GM11168 (cell line): ENCODE data around the gene PNMA6F.

ENCODE experiments used
- in situ Hi-C: fragments of 300-500 bp; cut with MboI; formaldehyde crosslinking; loops from one replicate; pipeline ENCODE4 v1.12.0; 2022; ENCODE audit warnings: low sequenced_read_pairs; ENCODE audit not compliant: unreplicated experiment

PNMA6F gene

DNA sequence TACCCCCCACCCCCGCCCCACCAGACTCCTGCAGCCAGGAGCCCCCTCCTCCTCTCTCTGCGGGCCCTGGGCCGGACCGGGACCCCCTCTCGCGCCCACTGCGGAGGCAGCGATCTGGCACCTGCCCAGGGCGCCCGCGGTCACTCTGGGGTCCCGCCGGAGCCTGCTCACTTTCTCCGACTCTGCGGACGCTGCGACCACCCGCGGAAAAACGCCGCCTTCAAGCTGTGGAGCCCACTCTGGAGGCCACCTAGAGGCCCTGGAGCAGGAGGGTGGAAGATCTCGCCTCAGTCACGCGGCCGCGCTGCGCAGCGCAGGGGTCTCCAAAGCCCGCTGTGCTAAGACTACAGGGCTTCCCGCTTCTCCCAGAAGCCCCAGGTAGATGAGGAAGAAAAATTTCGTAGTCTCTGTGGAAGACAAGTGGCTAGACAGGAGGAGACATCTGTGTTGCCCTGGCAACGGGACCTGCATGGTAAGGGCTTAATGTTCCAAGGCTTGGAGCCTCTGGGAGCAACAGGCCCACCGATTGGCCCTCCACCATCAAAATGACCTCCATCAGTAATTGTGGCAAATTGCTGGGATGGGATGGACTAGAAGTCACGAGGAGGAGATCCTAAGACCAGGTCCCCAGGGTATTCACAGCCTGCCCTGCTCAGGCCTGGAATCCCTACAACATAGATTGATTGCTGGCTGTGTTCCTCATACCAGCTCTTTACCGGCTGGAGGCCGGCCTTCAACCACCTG lies at the start of gene PNMA6F:
PNMA6F (minus strand) TSS at position 387 of the 744 bp plus-strand sequence. CDS start 1,093 bp downstream, outside the sequence.
- in situ Hi-C loops: no loop called here

GRCh38 chrX:153371256-153371655 lies 49.7 kb upstream of the PNMA6F start:
- in situ Hi-C loops: no loop called here

DNA sequence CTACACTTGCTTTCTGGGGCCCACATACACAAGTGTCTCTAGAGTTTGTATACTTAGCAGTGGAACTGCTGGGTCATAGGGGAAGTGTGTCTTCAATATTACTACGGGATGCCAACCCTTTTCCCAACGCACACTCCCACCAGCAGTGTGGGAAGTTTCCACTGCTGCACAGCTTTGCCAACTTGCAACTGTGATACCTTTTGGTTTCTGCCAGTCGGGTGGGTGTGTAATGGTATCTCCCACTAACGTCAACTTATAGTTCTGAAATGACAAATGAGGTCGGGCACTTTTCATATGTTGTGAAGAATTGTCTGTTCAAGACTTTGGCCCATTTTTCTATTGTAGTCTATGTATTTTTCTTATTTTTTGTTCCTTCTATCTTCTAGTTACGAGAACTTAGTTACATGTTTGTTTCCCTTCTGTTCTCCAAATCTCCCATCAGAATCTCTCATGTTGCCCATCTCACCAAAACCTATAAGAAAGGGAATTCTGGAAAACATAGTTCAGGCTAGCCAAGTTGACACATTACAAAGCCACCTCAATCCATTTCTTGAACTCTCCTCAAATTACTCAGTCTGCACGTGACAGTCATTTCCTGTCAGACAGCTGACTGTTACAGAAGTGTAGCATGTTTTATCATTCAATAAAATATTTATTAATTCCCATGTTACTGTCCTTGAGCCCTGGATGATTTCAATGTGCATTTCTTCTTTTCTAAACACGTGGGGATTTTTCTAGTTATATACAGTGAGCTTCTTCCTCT lies 48.9 kb upstream of the PNMA6F start:
- in situ Hi-C loops: no loop called here

GRCh38 chrX:153366878-153367538 lies 45.4 kb upstream of the PNMA6F start:
- in situ Hi-C loops: no loop called here

GRCh38 chrX:153366119-153366518 lies 44.6 kb upstream of the PNMA6F start:
- in situ Hi-C loops: no loop called here

- in situ Hi-C loops: no loop called here
These were observed 44.1 kb upstream of the PNMA6F start for GRCh38 chrX:153365670-153366069.

- in situ Hi-C loops: no loop called here
These were observed 40.3 kb upstream of the PNMA6F start for GRCh38 chrX:153361781-153362397.

GRCh38 chrX:153357877-153358276 lies 36.3 kb upstream of the PNMA6F start:
- in situ Hi-C loops: no loop called here

- in situ Hi-C loops: no loop called here
These were observed 31.8 kb upstream of the PNMA6F start for GRCh38 chrX:153353416-153353815.

DNA sequence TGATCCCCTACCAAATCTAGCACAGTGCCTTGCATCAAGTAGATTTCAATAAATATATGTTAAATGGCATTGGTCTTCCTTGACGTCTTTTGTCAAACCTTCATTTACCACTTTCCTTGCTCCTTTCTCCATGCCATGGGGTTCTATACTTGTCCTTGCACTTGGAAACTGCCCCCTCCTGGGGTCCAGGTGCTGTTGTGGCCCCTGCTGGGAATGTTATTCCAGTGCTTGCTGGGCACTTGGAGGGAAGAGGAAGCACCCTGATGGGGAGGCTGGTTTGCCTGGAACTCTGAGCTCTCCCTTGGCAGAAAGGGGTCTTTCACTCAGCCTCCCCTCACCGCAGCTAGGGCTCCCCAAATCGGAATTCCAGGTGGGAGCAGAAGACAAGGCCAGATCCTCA lies 31.3 kb upstream of the PNMA6F start:
- in situ Hi-C loops: no loop called here

DNA sequence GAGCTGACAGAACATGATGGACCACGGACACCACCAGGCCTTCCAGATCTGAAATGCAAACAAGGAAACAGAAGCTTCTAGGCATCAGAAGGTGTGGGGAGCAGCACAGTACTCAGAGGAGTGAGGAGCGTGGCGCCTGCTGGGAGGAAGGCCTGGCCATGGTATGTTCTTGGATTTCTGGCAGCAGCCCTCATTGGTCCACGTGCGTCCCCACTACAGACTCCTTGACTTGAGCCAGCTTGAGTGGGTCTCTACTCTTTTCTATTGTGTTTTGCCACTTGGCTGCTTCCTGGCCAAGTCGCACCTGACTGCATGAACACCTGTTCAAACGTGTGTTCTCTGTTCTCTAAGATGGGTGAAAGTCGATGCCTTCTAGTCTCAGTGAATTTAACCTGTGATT lies 30.4 kb upstream of the PNMA6F start:
- in situ Hi-C loops: no loop called here

GRCh38 chrX:153349952-153350351 lies 28.4 kb upstream of the PNMA6F start:
- in situ Hi-C loops: no loop called here

DNA sequence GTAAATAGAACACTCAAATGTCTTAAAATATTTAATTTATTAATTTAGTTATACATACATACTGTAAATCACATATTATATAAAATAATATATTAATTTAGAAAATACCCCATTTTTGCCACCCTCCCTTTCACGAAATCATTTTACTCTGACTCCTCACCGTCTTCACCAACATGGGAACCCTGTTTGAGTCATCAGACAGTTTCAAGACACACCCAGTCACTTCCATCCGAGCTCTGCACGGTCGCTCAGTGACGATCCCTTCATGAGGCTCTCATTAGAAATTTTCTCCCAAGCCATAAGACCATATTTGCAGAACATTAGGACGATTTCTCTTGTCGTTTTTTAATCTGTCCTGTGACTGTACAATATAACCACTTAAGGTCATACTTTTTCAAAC lies 26.9 kb upstream of the PNMA6F start:
- in situ Hi-C loops: no loop called here

DNA sequence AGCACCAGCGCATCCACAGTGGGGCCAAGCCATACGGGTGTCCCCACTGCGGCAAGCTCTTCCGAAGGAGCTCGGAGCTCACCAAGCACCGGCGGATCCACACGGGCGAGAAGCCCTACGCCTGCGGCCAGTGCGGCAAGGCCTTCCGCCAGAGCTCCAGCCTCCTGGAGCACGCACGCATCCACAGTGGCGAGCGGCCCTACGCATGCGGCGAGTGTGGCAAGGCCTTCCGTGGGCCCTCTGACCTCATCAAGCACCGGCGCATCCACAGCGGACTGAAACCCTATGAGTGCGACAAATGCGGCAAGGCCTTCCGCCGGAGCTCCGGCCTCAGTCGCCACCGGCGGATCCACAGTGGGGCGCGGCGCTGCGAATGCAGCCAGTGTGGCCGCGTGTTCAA lies 26.0 kb upstream of the PNMA6F start:
- in situ Hi-C loops: no loop called here

DNA sequence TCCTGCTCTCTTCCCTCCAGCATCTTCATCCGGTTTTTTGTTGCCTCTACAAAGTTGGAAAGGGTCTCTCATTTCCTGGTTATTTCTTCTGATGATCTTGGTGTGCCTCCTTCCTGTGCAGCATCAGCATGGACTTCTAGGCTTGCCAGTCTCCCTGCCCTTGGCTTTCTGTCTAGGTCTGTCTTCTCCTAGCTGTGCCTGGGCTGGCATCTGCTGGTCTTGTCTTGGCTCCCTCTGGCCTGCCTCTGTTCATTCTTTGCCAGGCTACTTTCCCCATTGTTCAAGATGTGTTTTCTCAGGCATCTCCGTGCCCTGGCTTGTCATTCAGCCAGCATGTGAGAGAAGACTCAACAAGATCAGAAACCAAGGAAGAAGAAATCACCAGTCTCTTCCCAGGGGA lies 22.1 kb upstream of the PNMA6F start:
- in situ Hi-C loops: no loop called here

DNA sequence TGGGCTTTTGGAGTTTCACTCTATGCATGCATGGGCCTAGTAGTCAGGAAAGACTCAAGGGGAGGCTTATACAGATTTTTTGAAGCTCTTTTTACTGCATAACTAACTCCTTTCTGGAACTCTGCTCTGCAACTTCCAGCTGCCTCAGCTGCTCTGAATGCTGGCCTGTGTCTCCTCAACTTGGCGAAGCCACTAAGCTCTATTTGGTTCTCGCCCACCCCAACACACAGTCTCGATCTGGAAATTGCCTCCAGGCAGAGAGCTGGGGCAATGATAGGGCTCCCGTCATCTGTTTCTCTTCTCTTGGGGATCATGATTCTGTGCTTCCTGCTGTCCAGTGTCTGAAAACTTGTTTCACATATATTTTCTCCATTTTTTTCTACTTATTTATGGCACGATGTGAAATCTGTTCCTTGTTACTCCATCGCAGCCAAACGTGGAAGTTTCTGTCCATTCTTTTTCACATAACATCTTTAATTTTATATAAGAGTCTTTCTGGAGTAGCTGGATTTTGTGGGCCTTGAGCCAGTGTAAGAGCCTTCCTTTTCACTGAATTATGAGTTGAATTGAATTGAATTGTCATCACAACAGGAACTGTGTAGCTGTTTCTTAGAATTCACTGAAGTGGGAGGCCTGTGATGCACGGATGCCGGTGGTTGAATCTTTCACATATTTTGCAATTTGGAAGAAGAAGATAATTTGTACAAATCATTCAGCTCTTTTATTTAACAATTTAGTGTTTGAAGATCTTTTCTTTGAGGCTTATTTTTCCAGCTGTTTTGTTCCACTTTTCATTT lies 21.4 kb upstream of the PNMA6F start:
- in situ Hi-C loops: no loop called here

- in situ Hi-C loops: no loop called here
These were observed 18.5 kb upstream of the PNMA6F start for GRCh38 chrX:153340111-153340510.

- in situ Hi-C loops: no loop called here
These were observed 18.1 kb upstream of the PNMA6F start for GRCh38 chrX:153339662-153340061.

DNA sequence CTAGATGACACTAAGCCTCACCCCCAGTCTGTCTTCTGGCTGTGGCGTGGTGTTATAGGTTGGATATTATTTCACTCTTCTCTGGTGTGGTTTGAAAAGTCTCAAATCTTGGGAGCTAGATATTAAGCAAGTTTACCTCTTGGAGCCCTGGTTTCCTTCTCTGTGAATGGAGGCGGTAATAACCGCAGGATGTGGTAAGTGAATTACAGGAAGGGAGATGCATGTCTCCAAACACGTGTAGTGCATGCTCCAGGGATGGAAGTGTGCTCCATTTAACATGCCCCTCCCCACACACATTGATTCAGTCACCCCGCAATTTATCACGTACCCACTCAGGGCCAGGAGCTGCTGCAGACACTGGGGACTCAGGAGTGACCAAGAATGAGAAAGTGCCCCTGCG lies 17.3 kb upstream of the PNMA6F start:
- in situ Hi-C loops: no loop called here

DNA sequence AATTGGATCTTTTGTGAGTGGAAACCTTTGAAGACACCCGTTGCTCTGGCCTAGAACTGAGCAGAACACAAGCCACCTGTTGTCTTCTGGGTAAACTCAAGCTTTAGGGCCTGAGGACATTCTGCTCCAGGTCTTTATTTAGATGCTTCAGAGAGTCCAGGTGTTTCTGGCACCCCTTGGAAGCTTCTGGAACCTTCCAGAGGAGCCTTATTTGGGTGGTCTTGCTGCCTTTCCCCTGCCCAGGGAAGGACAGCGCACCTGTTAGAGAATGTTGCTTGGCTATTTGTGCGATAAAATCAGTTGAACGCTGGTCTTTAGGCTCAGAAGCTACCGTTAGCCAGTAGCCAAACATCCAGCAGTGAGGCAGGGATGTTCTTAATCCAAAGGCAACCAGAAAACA lies 15.4 kb upstream of the PNMA6F start:
- in situ Hi-C loops: no loop called here
